Stimulated activated effector memory CD8-positive, alpha-beta T cell treated with anti-CD3 and anti-CD28 coated beads, Interleukin-12 subunit alpha, Interleukin-12 subunit beta, amount 100 ng/mL, for 72 hours (primary cell): ENCODE results near the gene BSPRY.
A peak's percentile ranks its signal among the peaks of the same experiment; 100 is the strongest.

Experiments
- ATAC-seq: fragments of 150-1000 bp; cut with Tn5 transposase; 2 replicates; pipeline ENCODE4 v1.10.0; 2021
- DNase-seq, 2 donors: peaks; one replicate each; pipeline ENCODE4 v3.0.0; 2021 to 2022; ENCODE audit warnings: low spot score in 2 of 2
- H3K27ac Mint-ChIP-seq: one replicate; pipeline ENCODE4 v1.8.0; 2022; ENCODE audit warnings: mild to moderate bottlenecking, mixed read lengths
- H3K36me3 Mint-ChIP-seq: one replicate; pipeline ENCODE4 v1.8.0; 2022; ENCODE audit warnings: mild to moderate bottlenecking, mixed read lengths
- H3K4me1 Mint-ChIP-seq: one replicate; pipeline ENCODE4 v1.8.0; 2022; ENCODE audit warnings: mixed read lengths
- H3K4me3 Mint-ChIP-seq: one replicate; pipeline ENCODE4 v1.8.0; 2022; ENCODE audit warnings: mild to moderate bottlenecking, mixed read lengths
- H3K9me3 Mint-ChIP-seq: one replicate; pipeline ENCODE4 v1.8.0; 2022; ENCODE audit warnings: mixed read lengths

Gene BSPRY

GRCh38 chr9:113349445-113350094 lies at the start of gene BSPRY:
Gene BSPRY, plus strand, starts transcription at chr9:113349541. Its CDS starts 39 bp downstream, at chr9:113349580.
- ATAC-seq (peak; percentile 70), DNase-seq (peak; percentile 27 to 66)
- H3K4me1 Mint-ChIP-seq = peaks cover 33% of the 10 kb centered on the region

GRCh38 chr9:113299800-113300292 lies 49.5 kb upstream of the BSPRY start:
- H3K9me3 Mint-ChIP-seq = no peaks in the 10 kb centered on the region
- ATAC-seq = no peak
- no peak overlapping the region for H3K27ac Mint-ChIP-seq
- H3K4me3 Mint-ChIP-seq = no peak overlapping the region
- DNase-seq = no peak
- H3K4me1 Mint-ChIP-seq = no peaks in the 10 kb centered on the region
- H3K36me3 Mint-ChIP-seq = no peaks in the 10 kb centered on the region

More at GRCh38 chr9:113349445-113350094, at the start of gene BSPRY:
- Mint-ChIP-seq H3K9me3 (no peaks in the 10 kb centered on the region), H3K36me3 (no peaks in the 10 kb centered on the region), H3K27ac (peak within 1 kb of the TSS; percentile 0), H3K4me3 (peak within 1 kb of the TSS; percentile 77)

DNA sequence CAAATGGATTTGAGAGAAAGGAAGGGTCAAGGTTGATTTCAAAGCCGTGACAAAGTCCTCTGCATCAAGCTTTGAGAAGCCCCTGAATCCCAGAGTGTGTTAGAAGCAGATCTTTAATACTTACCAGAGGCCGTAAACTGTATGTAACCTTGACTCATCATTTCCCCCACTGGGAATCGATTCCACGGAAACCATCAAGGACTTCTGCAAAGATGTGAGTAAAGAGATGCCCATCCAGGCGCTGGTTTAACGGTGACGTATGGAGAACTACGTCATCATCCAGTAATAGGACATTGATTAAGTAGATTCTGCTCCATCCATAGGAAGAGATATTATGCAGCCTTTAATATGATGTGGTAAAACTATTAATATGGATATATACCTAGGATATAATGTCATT lies 47.8 kb upstream of the BSPRY start:
- Mint-ChIP-seq H3K36me3 (no peaks in the 10 kb centered on the region), H3K27ac (no peak overlapping the region), H3K4me3 (no peak overlapping the region), H3K4me1 (no peaks in the 10 kb centered on the region), H3K9me3 (no peaks in the 10 kb centered on the region)
- ATAC-seq (no peak), DNase-seq (no peak)

DNA sequence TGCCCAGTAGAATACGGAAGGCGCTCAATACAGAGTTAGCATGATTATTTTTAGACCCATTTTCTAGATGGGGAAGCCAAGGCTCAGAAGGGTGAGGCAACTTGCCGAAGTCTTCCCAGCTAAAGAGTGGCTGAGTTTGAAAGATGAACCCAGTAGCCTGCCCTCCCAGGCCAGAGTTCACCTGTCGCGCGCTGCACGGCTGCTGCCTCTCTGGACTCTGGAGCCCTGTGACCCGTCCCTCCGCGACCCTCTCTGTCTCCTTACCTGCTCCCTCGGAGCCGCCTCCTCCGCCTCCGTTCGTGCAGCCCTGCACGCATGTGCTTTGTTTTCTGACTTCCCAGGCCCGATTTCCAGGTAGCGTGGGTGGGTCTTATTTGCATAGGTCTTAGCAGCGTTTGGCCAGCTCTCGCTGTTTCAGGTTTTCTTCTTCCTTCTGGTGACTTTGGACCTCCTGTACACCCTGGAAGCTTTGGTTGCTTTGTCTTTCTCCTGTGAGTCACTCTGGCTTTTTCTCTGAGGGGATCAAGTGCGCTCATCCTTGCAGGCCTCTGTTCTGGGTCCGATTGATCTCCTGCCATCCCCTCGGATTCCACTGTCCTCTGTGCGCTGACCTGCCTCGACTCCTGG lies 46.4 kb upstream of the BSPRY start, which contains the start of gene RNF183:
Gene RNF183 (minus strand): TSS at position 585 of the 627 bp plus-strand sequence. CDS start 5,192 bp downstream, outside the sequence.
- no peaks in the 10 kb centered on the region for H3K4me1 Mint-ChIP-seq
- H3K9me3 Mint-ChIP-seq = no peaks in the 10 kb centered on the region
- H3K27ac Mint-ChIP-seq = no peak within 1 kb of the TSS
- DNase-seq (no peak), ATAC-seq (no peak)
- H3K36me3 Mint-ChIP-seq = no peaks in the 10 kb centered on the region
- no peak within 1 kb of the TSS for H3K4me3 Mint-ChIP-seq

GRCh38 chr9:113306566-113306965 lies 42.8 kb upstream of the BSPRY start:
- DNase-seq = no peak
- no peak overlapping the region for H3K27ac Mint-ChIP-seq
- H3K4me1 Mint-ChIP-seq = no peaks in the 10 kb centered on the region
- no peaks in the 10 kb centered on the region for H3K9me3 Mint-ChIP-seq
- H3K36me3 Mint-ChIP-seq = no peaks in the 10 kb centered on the region
- ATAC-seq = no peak
- no peak overlapping the region for H3K4me3 Mint-ChIP-seq

GRCh38 chr9:113307396-113307975 lies 41.9 kb upstream of the BSPRY start:
- H3K9me3 Mint-ChIP-seq = no peaks in the 10 kb centered on the region
- no peak for DNase-seq
- no peaks in the 10 kb centered on the region for H3K4me1 Mint-ChIP-seq
- H3K27ac Mint-ChIP-seq = no peak overlapping the region
- H3K4me3 Mint-ChIP-seq = no peak overlapping the region
- H3K36me3 Mint-ChIP-seq = no peaks in the 10 kb centered on the region
- no peak for ATAC-seq

GRCh38 chr9:113309204-113309813 lies 40.0 kb upstream of the BSPRY start:
- Mint-ChIP-seq H3K36me3 (no peaks in the 10 kb centered on the region), H3K27ac (no peak overlapping the region), H3K9me3 (no peaks in the 10 kb centered on the region), H3K4me3 (no peak overlapping the region), H3K4me1 (no peaks in the 10 kb centered on the region)
- DNase-seq (no peak), ATAC-seq (peak; percentile 55)

- Mint-ChIP-seq H3K4me3 (no peak overlapping the region), H3K36me3 (no peaks in the 10 kb centered on the region), H3K9me3 (no peaks in the 10 kb centered on the region), H3K4me1 (no peaks in the 10 kb centered on the region), H3K27ac (no peak overlapping the region)
- DNase-seq (no peak), ATAC-seq (no peak)
These were observed 38.8 kb upstream of the BSPRY start for GRCh38 chr9:113310538-113310937.

DNA sequence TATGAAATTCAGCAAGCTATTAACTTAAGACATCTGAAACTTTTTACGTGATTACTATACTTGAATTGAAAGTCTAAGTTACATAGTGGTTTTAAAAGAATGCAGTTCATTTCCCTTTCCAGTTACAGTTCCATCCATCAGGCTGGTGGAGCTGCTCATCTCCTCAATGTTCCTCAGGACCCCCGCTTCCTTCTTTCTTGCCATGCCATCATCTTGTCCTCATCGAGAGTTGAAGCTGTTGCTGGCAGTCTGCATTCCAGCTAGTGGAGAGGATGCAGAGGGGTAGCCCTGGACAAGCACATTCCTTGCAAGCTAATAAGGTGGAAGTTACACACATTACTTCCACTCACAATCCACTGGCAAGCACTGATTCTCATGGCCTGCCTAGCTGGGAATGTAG lies 37.4 kb upstream of the BSPRY start:
- ATAC-seq (no peak), DNase-seq (no peak)
- Mint-ChIP-seq H3K4me1 (no peaks in the 10 kb centered on the region), H3K4me3 (no peak overlapping the region), H3K27ac (no peak overlapping the region), H3K9me3 (no peaks in the 10 kb centered on the region), H3K36me3 (no peaks in the 10 kb centered on the region)

DNA sequence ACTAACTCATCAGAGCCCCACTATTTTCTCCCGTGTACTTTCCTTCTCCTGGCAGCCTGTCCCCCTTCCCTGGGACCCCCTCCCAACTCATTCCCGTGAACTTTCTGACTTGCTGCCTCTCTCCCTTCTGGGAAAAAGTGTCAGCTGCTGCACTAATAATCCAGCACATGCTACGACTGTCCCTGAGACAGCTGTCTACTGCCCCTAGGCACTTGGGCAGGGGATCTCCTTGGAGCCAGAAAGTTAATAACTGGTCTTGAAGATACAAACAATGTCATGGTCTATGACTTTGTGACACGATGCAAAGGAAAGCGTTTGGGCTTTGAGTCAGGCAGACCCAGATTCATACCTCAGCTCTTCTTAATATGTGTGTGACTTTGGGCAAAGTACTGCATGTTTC lies 36.1 kb upstream of the BSPRY start:
- Mint-ChIP-seq H3K27ac (no peak overlapping the region), H3K4me3 (no peak overlapping the region), H3K4me1 (no peaks in the 10 kb centered on the region), H3K36me3 (no peaks in the 10 kb centered on the region), H3K9me3 (no peaks in the 10 kb centered on the region)
- no peak for DNase-seq
- ATAC-seq = no peak

DNA sequence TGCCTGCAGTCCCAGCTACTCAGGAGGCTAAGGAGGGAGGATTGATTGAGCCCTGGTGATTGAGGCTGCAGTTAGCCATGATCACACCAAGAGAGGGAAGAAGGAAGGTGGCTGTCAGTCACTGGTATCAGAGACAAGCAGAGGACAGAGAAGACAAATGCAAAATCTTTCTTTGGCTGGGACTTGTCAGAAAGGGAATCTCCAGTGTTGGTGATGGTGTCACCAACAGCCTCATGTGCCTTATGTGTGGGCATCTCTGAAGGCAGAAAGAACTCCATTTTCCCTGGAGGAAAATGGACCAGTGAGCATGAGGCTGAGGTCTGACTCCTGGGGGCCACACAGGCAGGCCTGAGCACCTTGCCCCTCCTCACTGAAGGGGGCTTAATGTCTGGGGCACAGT lies 34.1 kb upstream of the BSPRY start:
- Mint-ChIP-seq H3K27ac (no peak overlapping the region), H3K4me3 (no peak overlapping the region), H3K4me1 (no peaks in the 10 kb centered on the region), H3K36me3 (no peaks in the 10 kb centered on the region), H3K9me3 (no peaks in the 10 kb centered on the region)
- ATAC-seq (no peak), DNase-seq (no peak)

DNA sequence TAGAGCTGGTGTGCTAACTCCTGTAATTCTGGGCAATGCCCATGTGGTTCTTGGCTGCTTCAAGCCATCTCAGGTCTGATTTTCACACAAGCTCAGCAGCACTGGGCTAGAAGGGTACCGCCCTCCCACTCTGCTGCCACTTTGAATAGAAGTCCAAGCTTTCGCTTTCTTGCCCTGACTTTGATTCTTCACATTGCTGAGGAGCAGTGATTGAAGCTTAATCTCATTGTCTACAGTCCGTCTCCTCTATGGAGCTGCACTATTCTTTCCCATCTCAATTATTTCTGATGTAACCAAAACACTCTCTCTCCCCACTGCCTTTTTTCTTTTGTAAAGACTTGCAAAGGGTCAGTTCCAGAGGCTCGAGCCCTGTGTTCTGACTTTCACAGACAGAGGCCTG lies 33.3 kb upstream of the BSPRY start:
- Mint-ChIP-seq H3K4me3 (no peak overlapping the region), H3K36me3 (no peaks in the 10 kb centered on the region), H3K4me1 (no peaks in the 10 kb centered on the region), H3K27ac (no peak overlapping the region), H3K9me3 (no peaks in the 10 kb centered on the region)
- DNase-seq = no peak
- ATAC-seq = no peak

DNA sequence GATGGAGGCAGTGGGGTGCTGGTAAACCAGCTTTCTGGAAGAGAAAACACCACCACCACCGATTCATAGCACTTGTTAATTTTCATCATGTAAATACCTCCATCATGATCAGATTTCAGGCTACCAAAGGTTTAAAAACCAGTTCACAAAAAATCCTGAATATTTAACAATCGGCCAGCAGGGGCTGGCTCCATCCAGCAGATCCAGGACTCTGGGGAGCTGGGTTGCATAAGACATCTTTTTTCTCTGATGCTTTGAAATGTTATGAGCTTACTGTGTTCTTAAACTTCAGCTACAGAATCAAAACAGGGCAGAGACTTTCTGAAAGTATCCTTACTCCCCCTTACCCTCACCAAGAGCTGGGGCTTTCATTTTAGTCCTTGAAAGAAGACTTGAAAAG lies 31.6 kb upstream of the BSPRY start:
- Mint-ChIP-seq H3K27ac (no peak overlapping the region), H3K4me3 (no peak overlapping the region), H3K36me3 (no peaks in the 10 kb centered on the region), H3K9me3 (no peaks in the 10 kb centered on the region), H3K4me1 (no peaks in the 10 kb centered on the region)
- ATAC-seq = no peak
- no peak for DNase-seq

DNA sequence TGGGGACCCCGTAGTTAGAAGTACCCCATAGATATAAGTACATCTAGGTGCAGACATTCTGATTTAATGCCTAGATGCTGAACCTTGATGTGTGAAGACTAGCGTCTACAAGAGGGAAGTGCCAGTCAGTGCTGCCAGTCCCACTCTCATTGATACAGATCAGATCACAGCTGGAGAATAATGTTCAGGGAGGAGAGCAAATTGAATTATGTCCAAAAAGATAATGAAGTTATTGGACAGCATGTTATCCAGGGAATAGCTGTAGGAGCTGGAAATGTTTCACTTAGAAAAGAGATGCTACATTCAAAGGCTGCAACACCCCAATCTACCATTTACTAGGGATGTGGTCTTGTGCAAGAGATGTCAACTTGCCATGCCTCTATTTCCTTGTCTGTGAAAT lies 30.3 kb upstream of the BSPRY start:
- ATAC-seq (no peak), DNase-seq (no peak)
- Mint-ChIP-seq H3K36me3 (no peaks in the 10 kb centered on the region), H3K4me3 (no peak overlapping the region), H3K9me3 (no peaks in the 10 kb centered on the region), H3K27ac (no peak overlapping the region), H3K4me1 (no peaks in the 10 kb centered on the region)

- Mint-ChIP-seq H3K36me3 (no peaks in the 10 kb centered on the region), H3K9me3 (no peaks in the 10 kb centered on the region), H3K4me1 (no peaks in the 10 kb centered on the region), H3K4me3 (no peak overlapping the region), H3K27ac (no peak overlapping the region)
- ATAC-seq = no peak
- DNase-seq = no peak
These were observed 29.3 kb upstream of the BSPRY start for GRCh38 chr9:113320051-113320450.

DNA sequence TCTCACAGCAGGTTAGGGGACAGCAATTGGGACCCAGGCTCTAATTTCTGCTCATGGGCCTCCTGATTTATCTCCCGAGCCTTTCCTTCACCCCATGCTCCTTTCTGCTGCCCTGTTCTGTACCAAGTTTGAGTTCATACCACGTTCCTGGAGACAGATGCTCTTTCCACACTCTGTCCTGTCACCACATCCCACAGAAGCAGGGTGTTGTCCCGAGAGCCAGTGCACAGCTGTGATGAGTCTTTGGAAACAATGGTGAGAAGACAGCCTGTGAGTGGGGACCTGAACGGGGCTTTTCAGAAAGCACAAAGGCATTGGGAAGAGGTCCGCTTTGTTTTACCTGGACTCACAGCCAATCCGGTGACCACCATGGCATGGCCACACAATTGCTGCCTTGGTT lies 26.7 kb upstream of the BSPRY start:
- Mint-ChIP-seq H3K27ac (no peak overlapping the region), H3K4me1 (no peaks in the 10 kb centered on the region), H3K36me3 (no peaks in the 10 kb centered on the region), H3K9me3 (no peaks in the 10 kb centered on the region), H3K4me3 (no peak overlapping the region)
- ATAC-seq (no peak), DNase-seq (no peak)
